Measurements from ENCODE around the gene NRDC. TPM values are rescaled to one million over a fixed set of nuclear protein-coding genes. Genes with fewer than 3 reads are reported as not detected.
"Not testable (repeated sequence)": the region's sequence is repeated elsewhere in the genome, so short reads cannot be mapped to it uniquely, and the experiment has no call there.

Gene NRDC
- total RNA-seq, 2 donors from 2014 or later: 56.8 to 57.7 TPM

DNA sequence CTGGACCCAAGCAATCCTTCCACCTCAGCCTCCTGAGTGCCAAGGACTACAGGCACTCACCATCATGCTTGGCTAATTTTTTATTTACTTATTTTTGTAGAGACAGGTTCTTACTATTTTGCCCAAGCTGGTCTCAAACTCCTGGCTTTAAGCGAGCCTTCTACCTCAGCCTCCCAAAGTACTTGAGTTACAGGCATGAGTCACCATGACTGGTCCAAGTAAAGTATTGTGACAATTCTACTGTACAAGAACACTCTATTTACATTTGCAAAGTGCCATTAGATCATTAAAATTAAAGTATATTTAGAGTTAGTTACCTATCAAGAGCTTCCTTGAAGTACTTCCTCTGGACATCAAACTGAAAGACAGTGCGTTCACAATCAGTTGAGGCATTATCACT is 44.8 kb downstream of the NRDC start:
- H3K27ac ChIP-seq: no peak overlapping the region
- H3K36me3 ChIP-seq (replicated peaks in 1 of 2; ENCODE audit: insufficient read depth in 1 of 2, low read depth in 2 of 2): peaks cover 0 to 9% of the 10 kb centered on the region in 2 donors
- TF ChIP-seq, protein P1, sequence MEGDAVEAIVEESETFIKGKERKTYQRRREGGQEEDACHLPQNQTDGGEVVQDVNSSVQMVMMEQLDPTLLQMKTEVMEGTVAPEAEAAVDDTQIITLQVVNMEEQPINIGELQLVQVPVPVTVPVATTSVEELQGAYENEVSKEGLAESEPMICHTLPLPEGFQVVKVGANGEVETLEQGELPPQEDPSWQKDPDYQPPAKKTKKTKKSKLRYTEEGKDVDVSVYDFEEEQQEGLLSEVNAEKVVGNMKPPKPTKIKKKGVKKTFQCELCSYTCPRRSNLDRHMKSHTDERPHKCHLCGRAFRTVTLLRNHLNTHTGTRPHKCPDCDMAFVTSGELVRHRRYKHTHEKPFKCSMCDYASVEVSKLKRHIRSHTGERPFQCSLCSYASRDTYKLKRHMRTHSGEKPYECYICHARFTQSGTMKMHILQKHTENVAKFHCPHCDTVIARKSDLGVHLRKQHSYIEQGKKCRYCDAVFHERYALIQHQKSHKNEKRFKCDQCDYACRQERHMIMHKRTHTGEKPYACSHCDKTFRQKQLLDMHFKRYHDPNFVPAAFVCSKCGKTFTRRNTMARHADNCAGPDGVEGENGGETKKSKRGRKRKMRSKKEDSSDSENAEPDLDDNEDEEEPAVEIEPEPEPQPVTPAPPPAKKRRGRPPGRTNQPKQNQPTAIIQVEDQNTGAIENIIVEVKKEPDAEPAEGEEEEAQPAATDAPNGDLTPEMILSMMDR (IDR thresholded peaks at IDR 0.05): no peak
- no peak for TF ChIP-seq POLR2A (IDR thresholded peaks at IDR 0.05)
- H3K27me3 ChIP-seq: no peaks in the 10 kb centered on the region
- ATAC-seq: no peak
- no peak for DNase-seq
- intact Hi-C loops (cut with DNase I): no loop called here
- no peaks in the 10 kb centered on the region for H3K4me1 ChIP-seq
- no peak overlapping the region for H3K4me3 ChIP-seq
- WGBS, 2 donors: 93 to 100% methylated on average over 2 of the region's 2 CpGs
- H3K9me3 ChIP-seq: no peaks in the 10 kb centered on the region

DNA sequence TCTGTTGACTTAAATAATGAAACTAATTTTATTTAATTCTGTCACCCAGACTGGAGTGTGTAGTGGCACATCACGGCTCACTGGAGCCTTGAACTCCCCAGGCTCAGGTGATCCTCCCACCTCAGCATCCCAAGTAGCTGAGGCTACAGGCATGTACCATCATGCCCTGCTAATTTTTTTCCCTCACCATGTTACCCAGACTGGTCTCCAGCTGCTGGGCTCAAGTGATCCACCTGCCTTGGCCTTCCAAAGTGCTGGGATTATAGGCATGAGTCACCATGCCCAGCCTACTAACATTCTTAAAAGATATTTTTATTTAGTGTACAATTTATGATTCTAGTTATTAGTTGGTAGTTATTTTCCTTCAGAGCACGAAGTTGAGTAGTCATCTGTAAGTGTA is 49.5 kb downstream of the NRDC start:
- no peaks in the 10 kb centered on the region for H3K4me1 ChIP-seq
- H3K36me3 ChIP-seq (replicated peaks in 1 of 2; ENCODE audit: insufficient read depth in 1 of 2, low read depth in 2 of 2): peaks cover 4 to 16% of the 10 kb centered on the region in 2 donors
- H3K9me3 ChIP-seq: no peaks in the 10 kb centered on the region
- ATAC-seq (no peak), DNase-seq (no peak)
- no peak overlapping the region for H3K4me3 ChIP-seq
- TF ChIP-seq POLR2A (IDR thresholded peaks at IDR 0.05): no peak
- TF ChIP-seq, protein P1 (IDR thresholded peaks at IDR 0.05): no peak
- intact Hi-C loops (cut with DNase I): no loop called here
- no peaks in the 10 kb centered on the region for H3K27me3 ChIP-seq
- no peak overlapping the region for H3K27ac ChIP-seq
- 98 to 100% methylated on average over 2 of the region's 2 CpGs for WGBS, 2 donors

DNA sequence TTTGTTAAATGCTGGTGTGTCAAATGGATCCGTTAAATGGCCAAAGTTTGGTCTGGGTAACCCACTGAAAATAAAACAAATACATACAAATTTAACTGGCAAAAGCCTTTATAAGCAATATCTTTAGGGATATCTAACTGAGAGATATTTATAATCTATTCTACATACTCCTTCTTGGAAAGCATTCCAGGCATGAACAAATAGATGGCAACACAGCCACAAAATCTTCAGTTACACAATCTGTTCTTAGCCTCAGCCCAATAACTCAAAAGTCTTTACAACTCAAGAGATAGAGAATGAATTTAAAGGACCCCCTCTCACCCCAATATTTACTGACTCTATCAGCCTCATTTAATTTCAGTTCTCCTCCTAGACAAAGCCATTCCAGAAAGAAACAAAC is 58.7 kb downstream of the NRDC start:
- intact Hi-C loops (cut with DNase I): no loop called here
- Histone ChIP-seq H3K27ac (no peak overlapping the region), H3K4me1 (no peaks in the 10 kb centered on the region), H3K4me3 (no peak overlapping the region), H3K27me3 (no peaks in the 10 kb centered on the region), H3K9me3 (no peaks in the 10 kb centered on the region), H3K36me3 (replicated peaks in 1 of 2; ENCODE audit: insufficient read depth in 1 of 2, low read depth in 2 of 2) (peaks cover 2% of the 10 kb centered on the region in 2 donors)
- no peak for ATAC-seq
- WGBS, 2 donors: 84 to 94% methylated on average over 1 of the region's 1 CpG
- TF ChIP-seq POLR2A (IDR thresholded peaks at IDR 0.05): no peak
- TF ChIP-seq, protein P1 (IDR thresholded peaks at IDR 0.05): no peak
- no peak for DNase-seq

DNA sequence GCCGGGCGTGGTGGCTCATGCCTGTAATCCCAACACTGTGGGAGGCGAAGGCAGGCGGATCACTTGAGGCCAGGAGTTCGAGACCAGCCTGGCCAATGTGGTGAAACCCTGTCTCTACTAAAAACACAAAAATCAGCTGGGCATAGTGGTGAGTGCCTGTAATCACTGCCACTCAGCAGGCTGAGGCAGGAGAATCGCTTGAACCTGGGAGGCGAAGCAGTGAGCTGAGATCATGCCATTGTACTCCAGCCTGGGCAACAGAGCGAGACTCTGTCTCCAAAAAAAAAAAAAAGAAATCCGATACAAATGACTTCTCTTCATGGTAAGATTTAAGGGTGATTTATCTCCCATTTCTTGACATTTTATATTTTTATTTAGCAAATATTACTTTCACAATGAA is 59.5 kb downstream of the NRDC start:
- peak overlapping the region in 1 of 4 donors; percentile 10 for H3K27ac ChIP-seq
- H3K4me3 ChIP-seq; ATAC-seq; H3K36me3 ChIP-seq (replicated peaks in 1 of 2; ENCODE audit: insufficient read depth in 1 of 2, low read depth in 2 of 2); H3K9me3 ChIP-seq; DNase-seq; H3K4me1 ChIP-seq; H3K27me3 ChIP-seq; intact Hi-C loops (cut with DNase I): not testable (repeated sequence)
- 84 to 86% methylated on average over 9 of the region's 9 CpGs for WGBS, 2 donors

DNA sequence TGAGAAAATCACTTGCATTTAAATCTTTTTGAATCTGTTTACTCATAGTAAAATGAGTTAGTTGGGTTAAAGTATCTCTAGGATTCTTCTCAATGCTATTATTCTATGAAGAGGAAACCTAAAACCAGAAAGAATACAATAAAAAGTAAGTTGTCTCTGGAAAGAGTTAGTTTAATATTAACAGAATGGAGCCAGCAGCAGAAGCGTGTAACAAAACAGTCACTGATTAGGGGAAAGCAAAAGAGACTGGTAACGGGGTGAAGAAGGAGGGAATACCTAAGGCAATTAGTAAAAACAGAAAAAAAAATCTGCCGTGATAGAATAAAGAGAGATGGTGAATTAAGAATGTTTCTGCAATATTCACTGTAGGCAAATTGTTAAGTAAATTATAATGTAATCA is 60.0 kb downstream of the NRDC start:
- no peak for DNase-seq
- no peaks in the 10 kb centered on the region for H3K9me3 ChIP-seq
- peak overlapping the region in 2 of 4 donors; percentile 14 to 55 for H3K27ac ChIP-seq
- ATAC-seq: no peak
- H3K4me1 ChIP-seq: no peaks in the 10 kb centered on the region
- TF ChIP-seq, protein P1 (IDR thresholded peaks at IDR 0.05): no peak
- no peak for TF ChIP-seq POLR2A (IDR thresholded peaks at IDR 0.05)
- no peaks in the 10 kb centered on the region for H3K27me3 ChIP-seq
- H3K36me3 ChIP-seq (replicated peaks in 1 of 2; ENCODE audit: insufficient read depth in 1 of 2, low read depth in 2 of 2): peaks cover 0 to 6% of the 10 kb centered on the region in 2 donors
- intact Hi-C loops (cut with DNase I): no loop called here
- 51 to 58% methylated on average over 3 of the region's 3 CpGs for WGBS, 2 donors
- no peak overlapping the region for H3K4me3 ChIP-seq
